ENCODE measurements around the gene SMIM10L1.

The SMIM10L1 gene

GRCh38 chr12:11182529-11182928, 11.5 kb downstream of the SMIM10L1 start:
- H3K4me3 ChIP-seq (ENCODE audit: low read depth, low read length): no peak overlapping the region
- DNase-seq (ENCODE audit: low read depth): no peak
- no peak for TF ChIP-seq CTCF (conservative IDR thresholded peaks at IDR 0.05; ENCODE audit: low read depth, low read length)

GRCh38 chr12:11183011-11183410, 12.0 kb downstream of the SMIM10L1 start:
- DNase-seq (ENCODE audit: low read depth): no peak
- TF ChIP-seq CTCF (conservative IDR thresholded peaks at IDR 0.05; ENCODE audit: low read depth, low read length): no peak
- H3K4me3 ChIP-seq (ENCODE audit: low read depth, low read length): no peak overlapping the region

- no peak within 1 kb of the TSS for H3K4me3 ChIP-seq (ENCODE audit: low read depth, low read length)
- DNase-seq (ENCODE audit: low read depth): no peak
- TF ChIP-seq CTCF (conservative IDR thresholded peaks at IDR 0.05; ENCODE audit: low read depth, low read length): no peak
Measured at GRCh38 chr12:11186837-11187236, 15.8 kb downstream of the SMIM10L1 start, which contains the start of gene TAS2R42. TSS of gene TAS2R42 (minus strand) at chr12:11186937. CDS start at chr12:11186937, 0 bp downstream.

GRCh38 chr12:11202811-11203210, 31.8 kb downstream of the SMIM10L1 start:
- no peak for TF ChIP-seq CTCF (conservative IDR thresholded peaks at IDR 0.05; ENCODE audit: low read depth, low read length)
- DNase-seq (ENCODE audit: low read depth): peak; percentile 14
- no peak overlapping the region for H3K4me3 ChIP-seq (ENCODE audit: low read depth, low read length)

GRCh38 chr12:11204173-11204572, 33.2 kb downstream of the SMIM10L1 start:
- no peak for DNase-seq (ENCODE audit: low read depth)
- TF ChIP-seq CTCF (conservative IDR thresholded peaks at IDR 0.05; ENCODE audit: low read depth, low read length): no peak
- H3K4me3 ChIP-seq (ENCODE audit: low read depth, low read length): no peak overlapping the region

GRCh38 chr12:11209113-11209512, 38.1 kb downstream of the SMIM10L1 start:
- no peak for DNase-seq (ENCODE audit: low read depth)
- TF ChIP-seq CTCF (conservative IDR thresholded peaks at IDR 0.05; ENCODE audit: low read depth, low read length): no peak
- no peak overlapping the region for H3K4me3 ChIP-seq (ENCODE audit: low read depth, low read length)

Data from choroid plexus epithelial cell (primary cell).